Measurements from ENCODE around the gene FAM83G.
"Not testable (repeated sequence)": the region's sequence is repeated elsewhere in the genome, so short reads cannot be mapped to it uniquely, and the experiment has no call there.

Gene FAM83G, protein sequence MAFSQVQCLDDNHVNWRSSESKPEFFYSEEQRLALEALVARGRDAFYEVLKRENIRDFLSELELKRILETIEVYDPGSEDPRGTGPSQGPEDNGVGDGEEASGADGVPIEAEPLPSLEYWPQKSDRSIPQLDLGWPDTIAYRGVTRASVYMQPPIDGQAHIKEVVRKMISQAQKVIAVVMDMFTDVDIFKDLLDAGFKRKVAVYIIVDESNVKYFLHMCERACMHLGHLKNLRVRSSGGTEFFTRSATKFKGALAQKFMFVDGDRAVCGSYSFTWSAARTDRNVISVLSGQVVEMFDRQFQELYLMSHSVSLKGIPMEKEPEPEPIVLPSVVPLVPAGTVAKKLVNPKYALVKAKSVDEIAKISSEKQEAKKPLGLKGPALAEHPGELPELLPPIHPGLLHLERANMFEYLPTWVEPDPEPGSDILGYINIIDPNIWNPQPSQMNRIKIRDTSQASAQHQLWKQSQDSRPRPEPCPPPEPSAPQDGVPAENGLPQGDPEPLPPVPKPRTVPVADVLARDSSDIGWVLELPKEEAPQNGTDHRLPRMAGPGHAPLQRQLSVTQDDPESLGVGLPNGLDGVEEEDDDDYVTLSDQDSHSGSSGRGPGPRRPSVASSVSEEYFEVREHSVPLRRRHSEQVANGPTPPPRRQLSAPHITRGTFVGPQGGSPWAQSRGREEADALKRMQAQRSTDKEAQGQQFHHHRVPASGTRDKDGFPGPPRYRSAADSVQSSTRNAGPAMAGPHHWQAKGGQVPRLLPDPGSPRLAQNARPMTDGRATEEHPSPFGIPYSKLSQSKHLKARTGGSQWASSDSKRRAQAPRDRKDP

DNA sequence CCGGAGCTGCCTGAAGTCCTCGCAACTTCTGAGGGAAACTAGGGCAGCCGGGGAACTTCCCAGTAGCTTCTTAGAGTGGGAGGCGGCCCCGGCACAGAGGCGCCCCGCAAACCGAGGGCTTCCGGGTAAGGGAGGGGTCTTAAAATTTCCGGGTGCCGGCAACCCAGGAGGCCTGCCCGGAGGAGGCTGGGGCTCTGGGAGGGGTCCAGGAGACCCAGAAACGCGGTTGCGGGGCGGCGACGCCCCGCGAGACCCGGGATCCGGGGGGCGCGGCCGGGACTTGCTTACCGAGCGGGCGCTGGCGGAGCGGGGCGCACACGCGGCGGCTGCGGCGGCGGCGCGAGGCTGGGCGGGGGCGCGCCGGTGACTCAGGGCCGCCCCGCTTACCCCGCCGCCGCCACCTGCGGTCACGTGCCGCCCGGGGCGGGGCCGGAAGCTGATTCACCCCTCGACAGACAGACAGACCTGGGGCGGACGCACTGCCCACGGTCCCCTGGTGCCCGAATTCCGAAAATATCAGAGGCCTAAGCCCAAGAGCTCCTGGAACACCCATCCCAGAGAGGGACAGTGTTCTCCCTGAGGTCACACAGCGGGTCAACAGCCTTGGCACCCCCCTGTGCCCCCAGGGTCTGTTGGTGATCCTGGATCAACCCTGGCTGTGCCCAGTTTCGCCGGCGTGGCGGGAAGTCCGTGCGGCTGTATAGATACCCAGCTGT, at the start of gene FAM83G:
FAM83G (minus strand) TSS at position 344 of the 716 bp plus-strand sequence. CDS start 723 bp downstream, outside the sequence.
- DNase-seq, result peak; percentile 92

DNA sequence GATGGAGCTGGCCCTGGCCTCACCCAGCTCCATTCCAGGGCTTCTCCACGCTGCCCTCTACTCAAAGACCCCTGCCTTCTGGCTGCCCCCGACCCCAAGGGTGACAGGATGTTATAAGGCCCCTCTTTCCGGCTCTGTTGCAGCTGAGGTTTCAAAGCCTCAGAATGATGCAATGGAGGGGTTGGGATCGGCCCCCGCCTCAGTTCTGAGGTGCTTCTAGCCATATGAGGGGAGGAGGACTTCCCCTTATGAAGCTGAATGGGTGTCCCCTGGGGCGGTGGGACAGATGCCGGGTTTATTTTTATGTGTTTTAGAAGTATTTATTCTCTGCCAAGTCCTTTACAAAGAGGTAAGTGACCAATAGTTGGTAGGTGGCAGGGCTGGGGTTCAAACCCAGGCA, 44.3 kb upstream of the FAM83G start:
- not testable (repeated sequence) for DNase-seq

DNA sequence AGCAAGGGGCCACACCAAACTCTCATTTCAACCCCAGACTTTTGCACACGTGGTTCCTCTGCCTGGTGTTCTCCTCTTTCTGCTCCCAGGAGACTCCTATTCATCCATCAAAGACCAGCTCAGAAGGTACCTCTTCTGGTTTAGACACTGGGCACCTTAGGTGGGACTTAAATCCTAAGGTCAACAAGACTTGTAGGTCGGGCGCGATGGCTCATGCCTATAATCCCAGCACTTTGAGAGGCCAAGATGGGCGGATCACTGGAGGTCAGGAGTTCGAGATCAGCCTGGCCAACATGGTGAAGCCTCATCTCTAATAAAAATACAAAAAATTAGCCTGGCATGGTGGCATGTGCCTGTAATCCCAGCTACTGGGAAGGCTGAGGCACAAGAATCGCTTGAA, 42.9 kb upstream of the FAM83G start:
- not testable (repeated sequence) for DNase-seq

DNA sequence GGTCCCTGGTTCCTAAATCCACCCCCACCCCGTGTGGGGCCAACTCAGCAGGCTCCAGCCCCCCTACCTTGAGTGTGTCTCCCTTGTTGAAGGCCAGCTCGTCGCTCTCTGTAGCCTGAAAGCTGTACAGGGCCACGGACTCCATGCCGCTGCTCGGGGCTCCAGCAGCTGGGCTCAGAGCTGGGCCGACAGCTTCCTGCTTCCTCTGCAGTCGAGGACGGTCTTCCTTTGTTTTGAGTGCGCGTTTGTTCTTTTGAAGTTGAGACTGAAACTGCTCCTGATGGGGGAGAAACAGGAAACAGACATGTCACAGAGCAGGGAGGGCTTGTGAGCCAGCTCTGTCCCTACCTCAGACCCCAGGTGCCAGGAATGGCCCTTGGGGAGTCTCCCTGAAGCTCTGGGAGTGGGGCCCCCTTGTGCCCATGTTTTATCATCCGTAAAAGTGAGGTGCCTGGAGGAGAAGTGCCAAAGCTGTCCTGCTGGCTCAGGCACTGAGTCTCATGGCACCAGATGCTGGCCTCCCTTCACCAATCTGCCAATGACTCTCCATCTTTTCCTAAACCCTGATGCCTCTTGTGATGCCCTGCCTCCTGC, 42.3 kb upstream of the FAM83G start, which contains the start of gene GRAP:
GRAP (minus strand) TSS at position 176 of the 594 bp plus-strand sequence; CDS start at position 145, 31 bp downstream.
- not testable (repeated sequence) for DNase-seq

DNA sequence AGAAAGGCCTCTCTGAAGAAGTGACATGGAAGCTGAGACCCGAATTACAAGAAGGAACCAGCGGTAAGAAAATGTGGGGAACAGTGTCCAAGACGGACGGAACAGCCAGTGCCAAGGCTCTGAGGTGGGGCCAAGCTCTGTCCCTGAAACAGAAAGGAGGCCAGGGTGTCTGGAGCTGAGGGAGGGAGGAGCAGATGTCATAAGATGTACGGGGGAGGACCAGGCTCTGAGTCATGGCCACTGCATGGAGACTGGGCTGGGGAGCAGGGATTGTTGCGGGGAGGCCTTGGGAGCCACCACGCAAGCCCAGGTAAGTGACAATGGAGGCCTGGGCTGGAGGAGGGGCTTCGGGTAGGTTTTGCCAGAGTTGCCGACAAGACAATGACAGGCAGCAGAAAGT, 40.1 kb upstream of the FAM83G start:
- not testable (repeated sequence) for DNase-seq

- DNase-seq, result not testable (repeated sequence)
These were observed 38.5 kb upstream of the FAM83G start for GRCh38 chr17:19043032-19043431.

GRCh38 chr17:19042369-19042768, 37.8 kb upstream of the FAM83G start:
- not testable (repeated sequence) for DNase-seq

DNA sequence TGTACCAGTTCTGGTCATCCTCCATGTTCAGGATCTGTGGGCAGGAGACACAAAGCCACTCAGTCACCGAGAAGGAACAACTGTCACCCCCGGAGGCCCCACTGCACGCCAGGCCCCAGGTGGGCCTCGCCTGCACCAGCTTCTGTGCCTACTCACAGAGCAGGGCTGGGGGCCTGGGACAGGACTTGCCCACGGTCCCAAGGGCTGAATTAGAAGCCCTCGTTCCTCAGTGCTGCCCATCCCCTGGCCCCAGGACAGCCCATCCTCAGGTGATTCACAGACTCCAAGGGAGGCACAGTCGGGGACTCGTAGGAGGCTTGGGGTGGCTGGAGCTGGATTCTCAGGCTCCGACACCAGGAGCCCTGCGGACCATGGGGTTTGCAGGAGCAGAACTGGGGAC, 37.3 kb upstream of the FAM83G start:
- not testable (repeated sequence) for DNase-seq

DNA sequence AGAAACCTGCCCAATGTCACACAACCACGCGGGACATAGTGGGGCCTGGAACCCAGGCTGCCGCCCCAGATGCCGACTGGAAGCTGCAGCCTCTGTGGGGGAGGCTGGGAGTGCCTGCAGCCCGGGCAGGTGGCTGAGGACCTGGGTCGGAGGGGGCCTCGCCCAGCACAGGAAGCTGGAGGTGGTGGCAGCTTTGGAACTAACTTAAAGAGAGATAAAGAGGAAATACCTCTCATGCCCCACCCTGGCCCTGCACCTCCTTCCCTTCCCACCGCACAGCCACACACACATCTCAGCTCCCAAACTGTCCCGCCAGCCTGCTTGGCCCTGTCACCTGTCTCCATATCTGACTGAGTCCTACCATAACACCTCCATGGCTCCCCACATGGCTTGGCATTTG, 35.8 kb upstream of the FAM83G start:
- DNase-seq, result not testable (repeated sequence)

GRCh38 chr17:19038730-19039129, 34.2 kb upstream of the FAM83G start:
- DNase-seq, result not testable (repeated sequence)

DNA sequence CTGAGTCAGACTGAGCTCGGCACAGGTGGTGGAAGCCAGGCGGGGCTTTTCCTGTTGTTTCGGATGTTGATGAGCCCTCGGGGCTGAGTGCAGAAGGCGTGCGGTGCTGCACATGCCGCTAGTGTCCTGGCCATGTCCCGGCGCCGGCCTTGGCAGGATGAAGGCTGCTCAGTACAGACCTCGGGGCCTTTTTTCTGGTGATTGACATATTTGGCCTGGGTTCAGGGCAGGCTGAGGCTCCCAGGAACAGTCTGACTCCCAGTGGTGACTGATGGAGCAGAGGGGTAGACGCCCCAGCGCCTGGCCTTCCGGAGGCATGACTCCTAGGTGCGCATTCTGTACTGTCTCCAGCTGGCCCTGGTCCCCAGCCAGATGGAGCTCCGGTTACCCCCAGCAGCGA, 33.4 kb upstream of the FAM83G start:
- DNase-seq, result not testable (repeated sequence)

- peak; percentile 15 for DNase-seq
These were observed 33.0 kb upstream of the FAM83G start for GRCh38 chr17:19037547-19037946.

DNA sequence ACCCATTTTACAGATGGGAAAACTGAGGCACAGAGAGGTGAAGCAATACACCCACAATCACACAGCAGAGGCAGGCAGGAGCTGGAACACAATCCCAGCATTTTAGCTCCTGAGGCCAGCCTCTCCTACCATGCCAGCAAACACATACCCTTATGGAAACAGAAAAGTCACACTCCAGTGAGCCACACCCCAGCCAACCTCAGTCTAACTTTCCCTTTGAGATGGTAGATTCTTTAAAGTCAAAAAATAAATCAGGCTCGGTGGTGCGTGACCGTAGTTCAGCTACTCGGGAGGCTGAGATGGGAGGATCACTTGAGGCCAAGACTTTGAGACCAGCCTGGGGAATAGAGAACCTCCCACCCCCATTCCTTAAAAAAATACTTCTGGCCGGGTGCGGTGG, 31.6 kb upstream of the FAM83G start:
- DNase-seq, result not testable (repeated sequence)

GRCh38 chr17:19032377-19032988, 27.9 kb upstream of the FAM83G start:
- DNase-seq, result not testable (repeated sequence)

- peak; percentile 70 for DNase-seq
These were observed 27.2 kb upstream of the FAM83G start for GRCh38 chr17:19031729-19032128.

DNA sequence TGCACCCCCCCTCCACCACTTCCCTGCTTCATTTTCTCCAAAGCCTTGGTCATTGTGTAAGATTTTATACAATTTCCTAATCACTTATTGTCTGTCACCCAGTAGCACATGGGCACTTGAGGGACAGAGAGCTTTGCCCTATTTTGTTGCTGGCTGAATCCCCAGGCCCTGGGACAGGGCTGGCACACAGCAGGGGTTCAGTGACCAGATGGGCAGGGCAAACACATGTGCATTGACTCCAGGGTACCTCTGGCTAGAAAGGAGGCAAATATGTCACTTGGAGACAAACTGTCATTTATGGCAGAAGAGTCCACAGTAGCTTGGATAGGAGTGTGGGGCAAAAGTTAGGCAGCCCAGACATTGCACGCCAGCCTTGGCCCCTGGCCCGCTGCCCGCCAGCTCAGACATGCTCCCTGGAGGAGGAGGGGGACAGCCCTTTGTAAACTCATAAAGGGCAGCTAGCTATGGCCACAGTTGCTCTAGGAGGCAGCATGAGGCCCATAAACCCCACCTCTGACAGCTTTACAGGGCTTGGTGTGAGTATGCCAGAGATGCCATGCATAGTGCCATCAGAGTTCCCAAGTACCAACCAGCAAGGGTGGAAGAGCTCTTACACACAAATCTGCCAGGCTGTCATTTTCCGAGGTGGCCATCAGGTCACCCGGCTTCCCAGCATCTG, 26.3 kb upstream of the FAM83G start:
- DNase-seq, result not testable (repeated sequence)

- not testable (repeated sequence) for DNase-seq
These were observed 25.2 kb upstream of the FAM83G start for GRCh38 chr17:19029740-19030139.

- DNase-seq, result not testable (repeated sequence)
These were observed 24.1 kb upstream of the FAM83G start for GRCh38 chr17:19028671-19029070.

GRCh38 chr17:19024101-19025078, 19.8 kb upstream of the FAM83G start:
- no peak for DNase-seq
